ENCODE measurements around the gene BANP.

GRCh38 chr16:87984632-87985267 lies 33.5 kb downstream of the BANP start:
- TF ChIP-seq CTCF (IDR thresholded peaks at IDR 0.05; ENCODE audit: extremely low read depth in 1 of 2, insufficient read depth in 1 of 2, low read depth in 1 of 2, low read length in 2 of 2), result no peak
- no peak for TF ChIP-seq EZH2 (IDR thresholded peaks at IDR 0.05; ENCODE audit: borderline replicate concordance, low read depth, low read length, severe bottlenecking)
- TF ChIP-seq MYC (IDR thresholded peaks at IDR 0.05; ENCODE audit: low read depth, low read length), result no peak

All from endothelial cell of umbilical vein (primary cell).